GM12875 (cell line): ENCODE measurements around the gene SEMA5A.

ENCODE experiments used
- H3K4me3 ChIP-seq: one replicate; pipeline ENCODE4 v1.5.1; 2011; ENCODE audit warnings: low read depth, low read length, control low read depth
- CTCF ChIP-seq: IDR thresholded peaks from 2 replicates; pipeline ENCODE4 v1.5.1; 2011; ENCODE audit warnings: low read depth, mild to moderate bottlenecking, control low read depth, inconsistent platforms, low read length, moderate library complexity, borderline replicate concordance; ENCODE audit not compliant: insufficient read depth

Gene SEMA5A

DNA sequence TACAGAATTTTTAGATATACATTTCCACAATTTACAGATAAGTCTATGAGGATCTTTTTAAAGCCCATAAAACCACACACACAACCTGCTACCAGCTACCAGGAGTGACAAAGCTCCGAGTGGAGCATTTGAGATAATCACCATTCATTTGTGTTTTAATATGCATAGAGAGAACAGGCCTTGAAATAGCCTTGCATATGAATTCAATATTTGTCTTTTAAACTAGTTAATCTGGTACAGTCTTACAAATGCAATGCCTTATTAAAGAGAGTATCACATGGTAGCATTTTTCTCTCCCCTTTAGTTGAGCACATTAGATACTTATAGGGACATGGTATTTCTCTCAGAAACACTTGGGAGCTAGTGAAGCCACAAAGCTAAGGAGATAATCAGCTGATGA, 49.1 kb downstream of the SEMA5A start:
- H3K4me3 ChIP-seq, result no peak overlapping the region
- no peak for TF ChIP-seq CTCF

GRCh38 chr5:9495121-9495520, 50.8 kb downstream of the SEMA5A start:
- TF ChIP-seq CTCF, result no peak
- H3K4me3 ChIP-seq, result no peak overlapping the region

- no peak for TF ChIP-seq CTCF
- no peak overlapping the region for H3K4me3 ChIP-seq
Measured at GRCh38 chr5:9494301-9494700, 51.6 kb downstream of the SEMA5A start.

GRCh38 chr5:9490494-9491097, 55.3 kb downstream of the SEMA5A start:
- no peak for TF ChIP-seq CTCF
- H3K4me3 ChIP-seq, result no peak overlapping the region

DNA sequence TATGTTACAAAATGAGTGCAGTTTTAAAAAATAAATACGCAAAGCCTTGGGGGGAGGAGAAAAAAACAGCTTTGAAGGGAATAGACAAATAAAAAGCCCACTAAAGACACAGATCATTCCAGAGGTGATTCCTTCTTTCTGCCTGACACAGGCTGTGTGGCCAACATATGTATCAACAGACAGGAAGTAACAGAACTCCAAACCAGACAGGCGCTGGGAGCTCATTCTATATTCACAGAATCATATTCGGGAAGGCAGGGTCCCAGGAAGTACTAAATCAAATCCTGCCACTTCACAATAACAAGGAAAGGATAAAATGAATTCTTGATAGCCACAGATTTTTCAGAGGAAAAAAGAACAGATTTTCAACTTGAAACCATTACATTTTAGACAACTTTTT, 62.1 kb downstream of the SEMA5A start:
- H3K4me3 ChIP-seq, result no peak overlapping the region
- TF ChIP-seq CTCF, result no peak

GRCh38 chr5:9483243-9483642, 62.6 kb downstream of the SEMA5A start:
- no peak for TF ChIP-seq CTCF

DNA sequence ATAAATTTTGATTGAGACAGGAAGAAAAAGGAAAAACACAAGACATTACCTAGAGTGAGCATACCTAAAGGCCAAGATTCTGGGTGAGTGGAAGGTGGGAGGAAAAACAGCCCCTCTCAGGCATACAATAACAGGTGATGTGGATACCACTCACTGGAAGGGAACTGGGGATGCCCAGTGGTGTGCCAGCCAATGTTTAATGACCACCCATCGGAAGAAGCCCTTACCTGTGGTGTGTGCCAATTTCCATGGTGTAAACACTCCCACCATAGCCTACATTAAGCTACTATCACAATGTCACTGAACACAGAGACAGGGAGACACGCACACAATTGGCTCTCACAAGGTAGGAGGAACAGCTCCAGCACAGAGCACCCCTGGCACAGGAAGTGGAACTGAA, 63.5 kb downstream of the SEMA5A start:
- no peak overlapping the region for H3K4me3 ChIP-seq
- no peak for TF ChIP-seq CTCF

More at GRCh38 chr5:9483243-9483642, 62.6 kb downstream of the SEMA5A start:
- no peak overlapping the region for H3K4me3 ChIP-seq
